HG02885 (cell line): ENCODE measurements around the gene GRK5.

Source experiments
- ATAC-seq: cut with Tn5 transposase; IDR thresholded peaks from one replicate; pipeline ENCODE4 v1.9.1; 2021; ENCODE audit warnings: mild to moderate bottlenecking; ENCODE audit not compliant: unreplicated experiment, poor library complexity

Gene GRK5

DNA sequence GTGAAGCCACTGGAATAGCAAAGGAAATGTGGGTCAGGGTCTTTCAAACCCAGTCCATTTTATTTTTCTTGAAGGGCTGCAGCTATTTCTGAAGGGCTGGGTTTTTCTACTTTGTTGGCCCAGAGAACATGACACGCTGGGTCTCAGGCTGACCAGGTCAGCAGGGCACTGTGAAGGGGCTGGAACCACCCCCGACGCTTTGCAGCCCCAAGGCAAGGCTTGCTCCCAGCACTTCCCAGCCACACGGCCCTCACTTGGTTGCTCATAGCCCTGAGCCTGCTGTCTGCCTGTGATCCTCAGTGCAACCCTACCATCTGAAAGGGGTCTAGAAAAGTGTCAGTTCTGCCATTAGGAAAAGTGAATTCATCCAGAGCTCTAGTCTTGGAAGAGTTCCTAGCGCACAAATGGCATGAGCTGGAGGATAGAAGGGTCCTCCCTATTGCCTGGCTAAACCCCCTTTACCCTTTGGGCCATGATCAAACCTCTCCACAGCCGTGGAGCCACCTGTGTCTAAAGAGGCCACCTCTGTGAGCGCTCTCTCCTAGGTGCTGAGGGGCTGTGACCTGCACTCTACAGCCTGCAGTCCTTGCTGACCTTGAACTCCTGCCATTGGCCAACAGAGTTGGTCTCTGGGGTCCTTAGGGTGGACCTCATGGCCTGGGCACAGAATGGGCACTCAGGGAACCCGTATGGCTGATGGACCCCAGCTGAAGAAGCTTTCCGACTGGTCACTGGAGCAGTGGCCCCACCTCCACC is 203.2 kb downstream of the GRK5 start:
- ATAC-seq: no peak

DNA sequence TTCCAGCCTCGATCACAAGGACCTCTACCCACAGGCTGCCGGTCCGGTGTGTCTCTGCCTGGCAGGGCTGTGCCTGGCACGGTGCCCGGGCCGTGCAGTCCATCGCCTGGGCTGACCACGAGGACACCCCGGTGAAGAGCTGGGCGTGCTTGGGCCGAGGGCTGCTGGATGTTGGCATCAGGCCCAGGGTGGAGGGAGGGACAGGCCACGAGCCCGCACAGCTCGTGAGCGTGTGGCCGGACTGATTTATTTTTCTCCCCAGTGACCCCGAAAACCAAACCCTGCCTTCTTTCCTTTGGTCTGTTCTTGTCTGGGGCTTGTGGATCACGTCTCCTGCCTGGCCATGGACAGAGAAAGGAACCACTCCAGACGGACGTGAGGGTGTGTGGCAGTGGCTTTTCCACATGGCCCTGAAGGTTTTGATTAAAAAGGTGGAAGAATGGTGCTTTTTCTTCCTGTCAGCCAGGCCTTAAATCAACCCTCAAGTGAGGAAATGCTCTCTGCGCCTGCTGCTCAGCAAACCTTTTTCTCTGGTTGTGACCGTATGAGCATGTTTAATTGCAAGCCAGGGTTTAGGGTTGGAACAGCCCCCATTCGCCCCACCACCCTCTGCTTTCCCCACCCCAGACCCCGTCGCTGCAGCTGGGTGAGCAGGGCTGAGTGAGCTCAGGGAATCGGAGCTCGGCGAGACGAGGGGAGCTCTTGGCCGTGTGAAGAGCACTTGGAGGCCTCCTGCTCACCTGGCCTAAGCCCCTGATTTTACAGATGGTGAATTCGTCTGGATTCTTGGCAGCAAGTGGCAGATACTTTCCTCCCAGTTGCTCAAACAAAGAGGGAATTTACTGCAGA is 205.1 kb downstream of the GRK5 start:
- no peak for ATAC-seq

GRCh38 chr10:119413093-119413453 is 205.7 kb downstream of the GRK5 start:
- ATAC-seq: no peak

- no peak for ATAC-seq
Measured at GRCh38 chr10:119413471-119414080, 206.2 kb downstream of the GRK5 start.

GRCh38 chr10:119414081-119414611 is 206.8 kb downstream of the GRK5 start:
- no peak for ATAC-seq

- ATAC-seq: no peak
Measured at GRCh38 chr10:119415121-119415520, 207.8 kb downstream of the GRK5 start.

DNA sequence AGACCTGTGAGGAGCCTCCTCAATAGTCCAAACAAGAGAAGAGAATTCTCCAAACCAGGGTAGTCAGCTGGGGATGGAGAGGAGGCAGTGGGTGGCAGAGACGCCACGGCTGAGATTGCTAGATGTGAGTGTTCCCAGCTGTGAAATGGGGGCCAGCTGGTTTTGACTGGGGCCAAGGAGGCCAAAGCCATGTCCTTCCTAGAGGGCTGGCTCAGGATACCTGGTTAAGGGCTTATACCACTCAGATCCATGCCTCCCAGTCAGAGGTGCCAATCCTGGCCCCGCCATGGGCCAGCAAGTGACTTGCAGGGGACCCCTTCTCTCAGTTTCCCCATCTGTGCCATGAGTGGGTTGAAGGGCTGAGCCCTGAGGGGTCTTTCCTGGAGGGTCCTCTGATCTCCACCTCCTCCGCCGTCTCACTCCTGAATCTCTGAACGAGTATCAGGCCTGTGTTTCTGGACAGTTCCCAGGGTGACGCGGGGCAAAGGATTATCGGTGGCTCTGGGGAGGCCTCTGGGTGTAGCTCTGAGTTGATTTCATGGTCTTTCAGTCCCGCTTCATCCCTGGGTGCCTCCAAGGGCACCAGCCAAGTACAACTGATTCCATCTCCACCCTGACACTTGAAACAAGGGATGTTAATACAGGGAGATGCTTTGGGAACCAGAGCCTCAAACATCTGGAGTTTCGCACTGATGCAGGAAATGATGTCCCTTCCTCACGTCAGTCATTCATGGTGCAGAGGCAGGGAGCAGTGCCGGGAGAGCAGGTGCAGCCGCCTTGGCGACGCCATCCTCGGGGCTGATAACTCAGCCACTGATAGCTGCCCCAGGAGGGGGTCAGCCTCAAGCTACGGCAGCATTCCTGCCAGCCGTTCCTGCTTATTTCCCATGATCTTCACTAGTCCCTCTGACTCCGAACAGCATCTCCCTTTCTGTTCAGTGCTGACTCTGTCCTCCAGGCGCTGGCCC is 208.4 kb downstream of the GRK5 start:
- no peak for ATAC-seq

DNA sequence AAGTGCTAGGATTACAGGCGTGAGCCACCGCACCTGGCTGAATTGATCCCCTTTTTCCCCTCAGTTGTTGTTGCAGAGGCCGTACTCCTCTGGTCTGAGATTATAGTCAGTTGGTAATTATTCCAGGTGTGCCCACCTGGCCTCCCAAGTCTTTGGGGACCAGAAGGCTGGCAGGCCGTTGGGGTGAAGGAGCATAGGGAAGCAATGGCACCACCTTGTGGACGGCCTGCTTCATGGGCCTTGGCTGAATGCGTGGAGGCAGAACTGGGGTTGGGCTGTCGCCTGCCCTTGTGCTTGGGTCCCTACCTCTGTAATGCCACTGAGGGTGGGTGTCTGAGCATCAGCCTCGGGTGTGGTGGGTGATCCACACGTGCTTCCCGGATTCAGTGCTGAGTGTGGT is 209.5 kb downstream of the GRK5 start:
- ATAC-seq: peak; percentile 56

GRCh38 chr10:119417852-119418251 is 210.5 kb downstream of the GRK5 start:
- ATAC-seq: no peak

- ATAC-seq: no peak
Measured at GRCh38 chr10:119418362-119418761, 211.0 kb downstream of the GRK5 start.

DNA sequence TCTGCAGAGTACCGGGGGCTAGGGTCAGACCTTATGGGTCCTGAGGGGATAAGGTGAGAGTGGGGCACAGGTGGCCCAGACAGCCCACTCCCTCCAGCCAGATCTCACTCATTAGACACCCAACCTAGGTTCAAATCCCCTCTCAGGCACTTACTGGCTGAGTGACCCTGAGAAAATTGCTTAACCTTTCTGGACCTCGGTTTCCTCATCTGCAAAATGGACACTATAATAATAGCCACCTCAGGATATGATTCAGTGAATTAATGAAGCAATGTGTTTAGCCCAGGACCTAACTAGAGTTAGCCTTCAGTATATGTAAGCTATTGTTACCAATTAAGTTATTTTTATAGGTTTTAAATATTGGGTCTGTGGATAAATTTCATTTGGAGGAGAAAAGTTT is 212.6 kb downstream of the GRK5 start:
- ATAC-seq: no peak

DNA sequence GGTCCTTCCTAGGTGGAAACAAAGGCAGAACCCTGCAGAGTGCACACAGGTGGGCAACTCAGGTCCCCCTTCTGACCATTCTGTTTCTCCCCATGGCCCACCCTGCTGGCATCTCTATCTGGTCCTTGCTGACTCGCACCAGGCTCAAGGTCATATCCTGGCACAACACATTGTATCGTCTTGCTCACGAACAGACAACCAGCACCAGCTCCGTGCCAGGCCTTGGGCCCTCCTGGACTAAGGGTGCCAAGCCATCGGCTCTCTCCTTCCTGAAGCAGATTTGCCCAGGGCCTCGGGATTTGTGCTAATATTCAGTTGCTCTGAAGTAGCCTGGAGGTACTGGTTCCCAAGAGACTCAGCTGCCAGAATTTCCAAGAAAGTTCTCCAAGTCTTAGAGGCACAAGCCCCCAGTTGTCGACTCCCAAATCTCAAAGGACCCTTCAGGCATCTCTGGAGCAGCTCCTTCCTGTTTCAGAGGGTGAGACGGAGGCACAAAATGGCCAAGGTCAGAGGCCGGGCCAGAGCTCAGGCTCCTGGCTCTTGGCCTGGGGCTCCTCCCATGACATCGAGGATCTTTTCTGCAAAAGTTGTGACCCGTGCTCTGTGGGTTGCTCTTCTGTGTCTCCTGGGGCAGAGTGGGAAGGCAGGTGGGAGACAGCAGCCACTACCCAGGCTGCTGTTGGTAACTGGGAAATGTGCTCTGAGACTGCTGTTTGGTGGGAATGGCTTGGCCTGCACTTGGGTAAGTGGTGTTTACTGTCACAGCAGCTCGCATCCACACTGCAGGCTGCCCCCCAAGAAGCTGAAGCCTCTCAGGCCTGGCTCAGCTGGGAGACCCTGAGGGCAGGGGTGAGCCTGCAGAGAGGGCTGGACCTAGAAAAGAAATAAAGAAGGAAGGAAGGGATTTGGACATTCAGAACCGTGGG is 213.8 kb downstream of the GRK5 start:
- ATAC-seq: no peak

DNA sequence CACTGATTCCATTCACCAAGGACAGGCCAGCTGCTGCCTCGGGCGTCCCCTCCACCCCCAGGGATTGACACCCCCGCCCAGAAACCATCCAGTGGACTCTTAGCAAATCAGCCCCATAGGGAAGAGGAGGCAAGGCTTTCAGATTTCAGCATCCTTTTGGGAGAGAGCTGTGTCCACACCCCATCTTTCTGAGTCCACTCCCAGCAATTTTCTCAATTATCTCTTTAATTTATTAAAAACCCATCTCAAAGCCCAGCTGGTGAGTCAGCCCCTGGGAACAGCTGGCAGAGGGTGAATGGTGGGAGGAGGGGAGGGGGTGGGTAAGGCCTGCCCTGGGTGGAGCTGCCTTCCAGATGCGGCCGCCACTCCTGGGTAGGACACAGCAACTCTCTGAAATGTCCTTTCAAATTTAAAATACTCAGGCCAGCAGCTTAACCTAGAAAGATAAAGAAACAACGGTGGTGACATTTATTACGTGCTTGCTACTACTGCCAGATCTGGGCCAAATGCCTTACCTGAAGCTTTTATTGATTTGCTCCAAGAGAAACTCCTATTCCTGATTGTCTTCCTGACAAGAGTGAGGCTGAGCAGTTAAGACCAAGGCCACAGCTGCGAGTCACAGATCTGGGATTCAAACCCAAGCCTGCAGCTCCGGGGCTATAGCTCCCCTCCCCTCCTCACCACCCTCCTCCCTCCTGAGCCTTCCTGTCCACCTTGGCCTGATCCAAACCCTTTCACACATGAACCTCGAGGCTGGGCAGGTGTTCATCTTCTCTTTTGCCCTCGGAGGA is 214.7 kb downstream of the GRK5 start:
- ATAC-seq: no peak

DNA sequence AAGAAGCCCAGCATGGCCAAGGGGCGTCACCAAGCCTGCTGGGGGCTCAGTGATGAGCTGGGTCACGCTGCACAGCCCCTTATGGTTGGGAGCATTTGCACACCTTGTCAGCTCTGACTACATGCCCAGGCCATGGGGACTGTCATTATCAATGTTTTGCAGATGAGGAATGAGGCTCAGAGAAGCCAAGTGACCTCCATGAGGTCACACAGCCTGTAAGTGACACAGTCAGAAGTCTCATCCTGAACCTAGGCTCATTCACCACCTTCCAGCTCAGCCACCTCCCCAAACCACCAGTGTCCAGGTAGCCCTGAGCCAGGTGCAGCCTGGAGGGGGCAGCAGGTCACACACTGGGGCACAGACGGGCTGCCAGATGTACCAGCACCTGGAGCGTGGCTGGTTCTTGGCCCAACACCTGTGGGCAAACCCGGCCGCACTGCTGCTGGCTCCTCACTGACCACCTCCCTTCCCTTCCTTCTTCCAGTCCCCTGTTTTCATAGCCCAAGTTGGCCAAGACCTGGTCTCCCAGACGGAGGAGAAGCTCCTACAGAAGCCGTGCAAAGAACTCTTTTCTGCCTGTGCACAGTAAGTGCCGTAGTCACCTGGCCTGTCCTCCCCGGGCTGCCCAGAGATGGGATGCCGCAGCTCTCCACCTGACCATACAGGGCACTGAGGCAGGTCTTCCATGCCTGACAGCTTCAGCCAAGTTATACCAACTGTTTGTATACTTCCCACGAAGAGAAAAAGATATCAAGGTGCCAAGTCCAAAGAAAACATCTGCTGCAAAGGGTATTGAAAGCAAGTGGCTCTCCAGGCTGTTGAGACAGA is 215.5 kb downstream of the GRK5 start:
- no peak for ATAC-seq

DNA sequence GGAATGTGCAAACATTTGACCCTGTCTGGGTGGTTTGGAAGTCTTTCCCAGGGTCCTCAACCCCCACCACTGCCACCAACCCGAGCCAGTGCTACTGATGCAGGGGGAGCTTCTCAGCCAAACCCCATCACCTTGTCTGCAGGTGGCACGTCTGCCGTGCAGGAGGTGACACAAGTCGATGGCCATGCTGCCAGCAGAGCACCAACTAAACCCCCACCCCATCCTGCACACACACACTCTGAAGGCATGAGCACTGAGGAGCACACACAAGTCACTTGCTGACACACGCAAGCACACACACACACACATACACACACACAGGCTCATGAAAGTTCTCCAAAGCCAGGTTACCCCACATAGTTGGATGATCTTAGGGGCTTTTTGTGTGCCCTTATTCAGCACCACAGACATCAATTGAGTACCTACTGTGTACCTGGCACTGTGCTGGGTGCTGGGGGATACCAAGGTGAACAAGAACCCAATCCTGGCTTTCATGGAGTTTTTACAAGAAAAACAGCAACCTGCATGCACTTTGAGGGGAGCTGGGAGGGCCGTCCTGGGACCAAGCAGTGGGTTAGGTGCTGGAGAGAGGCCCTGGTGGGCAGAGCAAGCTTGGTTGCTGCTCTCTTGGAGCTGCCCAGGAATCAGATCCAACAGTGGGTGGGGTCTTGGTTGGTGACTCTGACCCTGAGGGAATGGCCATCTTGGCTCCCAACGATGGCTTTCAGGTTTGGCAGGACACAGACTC is 216.3 kb downstream of the GRK5 start:
- ATAC-seq: no peak

DNA sequence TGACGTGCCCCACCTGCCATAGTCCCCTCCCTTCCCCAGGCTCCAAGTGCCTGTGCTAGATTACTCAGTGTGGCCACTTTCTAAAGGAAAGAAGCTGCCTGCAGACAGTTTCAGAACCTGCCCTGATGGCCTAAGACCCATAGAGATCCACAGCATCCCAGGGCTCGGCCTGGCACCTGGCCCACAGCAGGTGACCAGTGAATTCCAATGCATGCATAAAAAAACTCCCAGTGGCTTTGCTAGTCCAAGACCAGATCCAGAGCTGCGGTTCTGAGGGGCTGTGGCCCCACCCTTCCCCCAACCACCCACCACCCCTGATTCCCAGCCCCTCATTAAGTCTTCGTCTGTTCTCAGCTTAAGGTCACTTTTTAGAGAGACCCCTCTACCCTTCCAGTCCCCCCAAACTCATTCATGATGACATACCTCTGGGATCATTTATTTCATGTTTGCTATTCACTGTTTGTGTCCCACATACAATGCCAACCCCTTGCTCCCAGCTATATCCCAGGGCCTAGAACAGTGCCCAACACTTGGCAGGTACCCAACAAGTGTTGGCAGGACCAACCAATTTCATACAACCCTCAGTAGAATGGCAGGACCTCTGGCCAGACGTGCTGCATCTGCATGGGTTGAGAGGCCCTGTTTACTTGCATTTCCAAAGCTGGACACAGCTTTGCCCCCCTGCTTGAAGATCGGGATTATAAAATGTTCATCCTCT is 217.0 kb downstream of the GRK5 start:
- no peak for ATAC-seq
